Measurements from ENCODE around the gene TEDDM1.
"Not testable (repeated sequence)": the region's sequence is repeated elsewhere in the genome, so short reads cannot be mapped to it uniquely, and the experiment has no call there.

Gene TEDDM1, protein sequence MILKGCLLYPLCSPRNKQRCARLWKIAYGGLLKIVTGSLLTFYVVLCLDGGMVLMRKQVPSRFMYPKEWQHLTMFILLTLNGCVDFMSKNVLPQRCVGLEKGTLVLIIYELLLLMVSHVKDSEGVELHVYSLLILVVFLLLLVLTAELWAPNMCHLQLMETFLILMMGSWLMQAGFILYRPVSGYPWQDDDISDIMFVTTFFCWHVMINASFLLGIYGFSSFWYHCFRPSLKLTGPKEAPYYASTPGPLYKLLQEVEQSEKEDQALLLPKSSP

DNA sequence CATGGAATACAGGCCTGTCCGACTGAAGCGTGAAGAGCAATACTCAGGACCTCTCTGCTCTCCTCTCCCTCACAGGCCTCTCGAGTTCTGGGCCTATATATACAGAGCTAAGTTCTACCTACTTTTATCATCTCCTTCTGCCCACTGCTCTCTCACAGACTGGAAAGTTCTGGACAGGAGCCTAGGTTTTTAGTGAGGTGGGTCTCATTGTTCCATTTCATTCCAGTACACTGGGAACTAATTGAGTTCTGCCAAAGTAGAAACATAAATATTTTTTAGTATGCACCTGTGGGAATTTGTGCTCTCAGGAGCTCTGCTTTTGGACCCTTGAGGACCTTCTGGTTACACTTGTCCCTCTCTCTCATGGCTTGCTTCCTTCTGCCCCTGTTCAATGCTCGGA, at the start of gene TEDDM1:
Gene TEDDM1, minus strand, starts transcription at position 101 of the 400 bp plus-strand sequence. CDS start 182 bp downstream, outside the sequence.
- no peak for DNase-seq

DNA sequence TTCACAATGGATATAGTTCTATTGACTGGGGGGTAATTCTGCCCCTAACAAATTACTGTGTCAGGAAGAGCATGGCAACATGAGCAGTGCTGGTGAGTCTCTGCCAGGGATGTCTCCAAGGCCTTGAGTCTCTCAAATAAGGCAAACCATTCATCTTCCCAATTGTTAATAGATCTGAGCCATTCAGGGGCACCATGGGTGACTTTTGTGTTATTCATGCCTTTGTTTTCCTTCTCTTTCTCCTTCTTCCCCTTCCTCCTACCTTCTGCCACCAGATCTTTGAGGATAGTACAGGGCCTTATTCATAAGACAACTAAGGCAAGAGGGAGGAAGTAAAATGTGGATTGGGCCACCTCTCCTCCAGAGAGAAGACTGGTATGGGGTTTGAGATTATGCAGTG, 49.6 kb upstream of the TEDDM1 start, which contains the start of gene RGSL1:
Gene RGSL1, plus strand, starts transcription at position 60 of the 400 bp plus-strand sequence. Its CDS starts 20 bp downstream, at position 80.
- DNase-seq, result no peak

DNA sequence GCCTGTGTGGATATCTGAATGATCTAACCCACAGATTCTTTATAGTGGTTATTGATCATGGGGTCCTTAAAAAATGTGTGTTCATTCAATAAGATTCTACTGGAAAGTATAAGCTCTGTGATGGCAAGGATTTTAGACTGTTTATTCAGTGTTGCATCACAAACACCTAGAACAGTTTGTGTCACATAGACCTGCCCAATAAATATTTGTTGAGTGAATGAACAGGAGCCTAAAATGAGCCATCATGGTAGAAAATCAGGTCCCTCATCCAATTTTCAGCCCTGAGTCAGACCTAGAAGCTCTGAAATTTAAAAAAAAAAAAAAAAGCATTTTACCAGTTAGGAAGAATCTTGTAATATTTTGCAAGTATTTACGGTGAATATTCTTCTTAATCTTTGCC, 47.2 kb upstream of the TEDDM1 start:
- DNase-seq, result no peak

DNA sequence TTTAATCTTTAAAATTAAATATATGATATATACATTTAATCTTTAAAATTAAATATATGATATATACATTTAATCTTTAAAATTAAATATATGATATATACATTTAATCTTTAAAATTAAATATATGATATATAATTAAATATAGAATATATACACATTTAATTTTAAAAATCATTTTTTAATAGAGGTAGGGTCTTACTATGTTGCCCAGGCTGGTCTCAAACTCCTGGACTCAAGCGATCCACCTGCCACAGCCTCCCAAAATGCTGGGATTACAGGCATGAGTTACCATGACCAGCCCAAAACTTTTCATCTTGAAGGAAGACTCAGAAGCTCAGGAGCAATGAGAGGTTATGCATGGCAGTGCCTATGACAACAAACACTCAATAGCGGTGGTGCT, 46.7 kb upstream of the TEDDM1 start:
- DNase-seq, result not testable (repeated sequence)

DNA sequence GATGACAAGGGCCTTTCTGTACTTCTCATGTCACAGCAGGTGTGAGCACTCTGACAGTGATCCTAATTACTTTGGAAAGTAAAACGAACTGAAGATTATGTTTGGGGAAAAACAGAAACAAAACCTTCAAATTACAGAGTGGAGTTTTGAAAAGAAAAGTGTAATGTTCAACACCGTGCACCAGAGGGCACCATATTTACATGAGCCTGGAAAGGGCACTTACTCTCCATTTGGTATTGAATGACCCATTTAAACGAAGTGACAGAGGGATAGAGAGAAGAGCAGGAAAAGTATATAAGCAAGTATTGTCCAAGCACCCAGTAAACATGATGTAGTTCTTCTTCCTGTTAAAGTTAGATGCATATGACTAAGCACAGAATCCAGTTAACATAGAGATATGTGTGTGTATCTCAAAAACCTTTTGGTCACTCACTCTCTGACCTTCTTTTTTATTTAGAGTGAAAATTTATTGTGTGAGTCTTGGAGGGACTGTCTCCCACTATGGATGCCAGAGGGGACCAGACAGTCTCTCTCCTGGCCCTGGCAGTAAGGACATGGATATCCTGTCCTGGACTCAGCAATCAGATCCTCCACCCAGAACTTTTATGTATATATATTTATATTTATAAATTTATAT, 45.7 kb upstream of the TEDDM1 start:
- DNase-seq, result no peak

DNA sequence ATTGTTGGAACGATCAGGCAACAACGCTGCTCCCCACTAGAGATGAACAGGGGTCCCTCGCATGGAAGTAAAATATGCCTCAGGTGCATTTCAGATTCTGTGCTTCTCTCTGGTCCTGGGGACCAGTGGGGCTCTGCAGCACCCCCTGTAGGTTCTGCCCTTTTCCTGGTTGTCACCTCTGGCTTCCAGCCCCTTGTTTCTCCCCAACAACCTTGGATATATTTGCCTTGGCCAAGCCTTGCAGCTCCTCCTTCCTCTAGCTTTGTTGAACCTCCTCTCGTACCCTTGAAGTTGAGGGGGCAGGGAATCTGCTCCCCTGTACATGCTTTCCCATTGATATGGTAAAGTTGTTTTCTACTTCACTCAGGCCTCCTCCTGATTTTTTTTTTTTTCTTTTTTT, 44.0 kb upstream of the TEDDM1 start:
- DNase-seq, result no peak

DNA sequence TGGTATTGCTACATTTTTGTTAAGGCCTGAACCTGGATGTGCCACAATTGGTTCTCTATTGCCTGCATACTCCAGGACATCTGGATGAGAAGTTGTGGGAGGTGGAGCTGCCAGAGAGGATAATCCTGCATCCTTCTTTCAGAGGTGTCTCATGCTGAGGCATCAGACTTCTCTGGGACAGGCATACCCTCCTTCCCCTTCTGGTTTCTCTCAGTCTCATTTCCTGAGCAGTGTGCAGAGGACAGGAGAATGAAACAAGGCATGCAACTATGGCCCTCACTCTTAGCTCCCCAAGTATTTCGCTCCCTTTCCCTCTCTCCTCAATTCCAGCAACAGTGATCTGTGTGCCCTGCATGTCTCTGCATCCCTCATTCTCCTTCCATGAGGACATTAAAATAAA, 41.9 kb upstream of the TEDDM1 start:
- no peak for DNase-seq

DNA sequence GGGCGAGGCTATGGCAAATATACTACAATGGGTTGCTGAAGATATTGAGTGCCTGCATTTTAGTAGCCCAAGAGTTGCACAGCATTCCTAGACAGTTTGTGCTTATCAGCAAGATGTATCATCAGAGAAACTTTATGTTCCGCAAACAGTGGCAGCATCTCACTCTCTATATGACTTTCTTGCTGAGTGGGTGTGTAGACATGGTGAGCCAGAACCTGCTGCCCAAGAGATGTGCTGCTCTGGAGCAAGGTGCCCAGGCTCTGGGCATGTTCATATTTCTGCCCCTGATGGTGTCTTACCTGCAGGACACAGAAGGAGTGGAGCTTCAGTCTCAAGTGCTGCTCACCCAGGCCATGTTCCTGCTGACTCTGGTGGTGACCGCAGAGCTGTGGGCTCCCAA, 41.3 kb upstream of the TEDDM1 start:
- no peak for DNase-seq

DNA sequence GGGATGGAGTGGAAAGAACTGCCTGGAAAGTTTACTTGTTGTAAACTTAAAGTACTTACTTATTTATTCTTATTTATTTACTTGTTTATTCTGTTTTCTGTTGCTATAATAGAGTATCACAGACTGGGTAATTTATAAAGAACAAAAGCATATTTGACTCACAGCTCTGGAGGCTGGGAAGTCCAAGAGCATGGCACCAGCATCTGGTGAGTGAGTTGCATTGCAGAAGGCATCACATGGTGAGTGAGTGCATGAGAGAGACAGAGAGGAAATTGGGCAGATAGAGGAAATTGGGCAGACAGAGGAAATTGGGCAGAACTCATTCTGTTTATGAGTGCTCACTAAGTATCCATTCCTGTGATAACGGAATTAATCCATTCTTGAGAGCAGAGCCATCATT, 37.9 kb upstream of the TEDDM1 start:
- DNase-seq, result no peak

DNA sequence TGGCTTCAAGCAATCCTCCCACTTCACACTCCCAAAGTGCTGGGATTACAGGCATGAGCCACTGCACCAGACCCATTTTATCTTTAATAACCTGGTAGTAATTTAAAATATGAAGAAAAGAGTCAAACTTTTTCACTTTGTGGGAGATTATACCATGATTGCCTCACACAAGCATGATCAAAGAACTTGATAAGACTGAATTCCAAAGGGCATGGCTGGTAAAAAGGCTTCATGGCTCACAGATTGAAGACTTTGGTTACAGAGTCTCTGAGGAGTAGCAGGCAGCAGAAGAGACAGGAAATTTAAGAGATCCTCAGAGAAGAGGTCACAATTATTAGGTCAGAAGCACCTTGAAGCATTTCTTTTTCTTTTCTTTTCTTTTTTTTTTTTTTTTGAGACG, 33.1 kb upstream of the TEDDM1 start:
- no peak for DNase-seq

DNA sequence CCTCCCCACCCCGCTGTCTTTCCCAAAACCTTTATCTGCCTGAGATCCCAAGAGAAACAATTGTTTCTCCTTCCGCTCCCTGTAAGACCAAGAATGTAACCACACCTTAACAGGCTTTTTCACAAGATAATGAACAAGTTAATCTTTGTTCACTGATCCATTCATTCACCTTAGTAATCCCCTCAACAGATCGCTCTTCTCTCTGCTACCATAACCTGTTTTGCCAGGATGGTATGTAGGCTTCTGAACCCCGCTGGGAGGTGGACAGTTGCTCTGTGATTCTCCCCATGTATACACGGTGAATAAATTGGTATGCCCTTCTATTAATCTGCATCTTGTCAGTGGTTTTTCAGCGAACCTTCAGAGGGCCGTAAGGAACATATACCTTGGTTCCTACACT, 30.8 kb upstream of the TEDDM1 start:
- DNase-seq, result no peak

DNA sequence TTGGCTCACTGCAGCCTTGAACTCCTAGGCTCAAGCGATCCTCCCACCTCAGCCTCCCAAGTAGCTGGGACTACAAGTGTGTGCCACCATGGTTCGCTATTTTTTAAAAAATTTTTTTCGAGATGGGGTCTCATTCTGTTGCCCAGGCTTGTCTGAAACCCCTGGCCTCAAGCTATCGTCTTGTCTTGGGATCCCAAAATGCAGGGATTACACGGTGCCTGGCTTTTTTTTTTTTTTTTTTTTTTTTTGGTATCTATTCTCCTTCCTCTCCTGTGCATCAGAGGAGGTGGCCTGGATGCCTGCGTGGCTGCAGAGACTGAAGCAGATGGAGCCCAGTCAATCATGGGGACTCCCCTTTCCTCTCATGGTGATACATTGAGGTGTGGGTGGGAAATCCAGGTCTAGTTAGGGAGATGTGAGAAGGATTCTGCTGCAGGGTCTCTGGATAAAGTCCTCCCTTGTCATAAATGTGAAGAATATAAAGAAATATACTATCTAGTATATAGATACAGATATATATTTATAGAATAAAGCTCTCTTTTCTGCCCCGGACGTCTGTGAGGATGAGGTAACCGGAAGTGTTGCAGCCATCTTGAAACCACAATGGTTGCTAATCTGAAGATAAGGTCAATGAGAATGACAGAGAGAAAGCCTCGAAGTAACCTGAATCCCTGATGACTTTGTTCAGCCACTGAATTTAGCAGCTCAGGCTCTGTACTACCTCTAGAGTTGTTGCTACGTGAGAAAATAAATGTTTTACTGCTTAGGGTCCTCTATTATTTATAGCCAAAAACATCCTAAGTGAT, 30.0 kb upstream of the TEDDM1 start:
- DNase-seq, result no peak

DNA sequence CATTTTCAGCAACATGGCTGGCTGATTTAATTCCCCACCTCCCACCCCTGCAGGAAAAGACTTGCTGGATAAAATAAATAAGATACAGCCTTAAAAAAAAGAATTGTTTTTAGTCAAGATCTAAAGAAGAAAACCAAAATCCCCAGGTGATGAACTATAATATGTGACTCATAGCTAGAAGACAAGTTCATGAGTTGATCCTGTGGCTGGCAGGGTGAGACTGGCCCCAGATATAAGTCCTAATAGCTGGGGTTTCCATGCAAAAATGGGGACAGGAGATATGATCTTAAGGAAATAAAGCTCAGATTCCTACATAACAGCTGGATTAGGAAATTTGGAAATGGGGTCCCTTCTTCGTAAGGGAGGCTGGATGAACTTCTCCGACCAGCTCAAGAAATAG, 27.6 kb upstream of the TEDDM1 start:
- DNase-seq, result no peak

DNA sequence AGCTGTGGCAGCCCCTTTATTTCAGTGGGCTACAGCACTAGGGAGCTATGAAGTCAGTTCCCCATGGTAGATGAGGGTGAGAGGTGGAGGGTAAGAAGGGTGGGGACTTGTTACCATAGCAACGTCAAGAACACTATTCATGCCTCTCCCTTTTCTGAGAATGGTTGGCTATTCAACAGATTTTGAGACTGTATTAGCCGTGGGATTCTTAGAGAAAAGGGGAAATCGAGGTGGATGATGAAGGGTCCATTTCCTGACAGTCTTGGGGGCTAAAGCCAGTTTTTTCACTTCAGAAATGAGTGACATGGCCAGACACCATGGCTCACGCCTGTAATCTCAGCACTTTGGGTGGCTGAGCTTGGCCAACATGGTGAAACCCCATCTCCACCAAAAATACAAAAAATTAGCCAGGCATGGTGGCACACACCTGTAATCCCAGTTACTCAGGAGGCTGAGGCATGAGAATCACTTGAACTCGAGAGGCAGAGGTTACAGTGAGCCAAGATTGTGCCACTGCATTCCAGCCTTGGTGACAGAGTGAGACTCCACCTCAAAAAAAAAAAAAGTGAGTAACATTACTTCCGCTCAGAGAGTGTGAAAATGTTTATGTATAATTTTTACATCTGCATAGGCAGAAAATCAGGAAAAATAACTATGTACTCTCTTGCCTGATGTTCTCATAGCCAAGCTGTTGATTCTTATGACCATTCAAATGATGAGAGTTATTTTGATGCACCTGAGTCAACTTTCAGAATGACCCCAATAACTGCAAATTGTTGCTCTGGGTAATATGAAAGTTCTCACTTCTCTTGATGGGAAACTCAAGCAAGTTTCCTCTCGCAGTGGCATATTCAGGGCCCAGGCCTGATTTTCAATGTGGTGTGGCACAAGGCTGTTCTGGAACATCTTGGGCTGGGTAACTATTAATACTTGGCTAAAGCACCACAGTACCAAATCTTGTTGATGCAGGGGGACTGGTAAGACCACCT, 26.3 kb upstream of the TEDDM1 start:
- no peak for DNase-seq

DNA sequence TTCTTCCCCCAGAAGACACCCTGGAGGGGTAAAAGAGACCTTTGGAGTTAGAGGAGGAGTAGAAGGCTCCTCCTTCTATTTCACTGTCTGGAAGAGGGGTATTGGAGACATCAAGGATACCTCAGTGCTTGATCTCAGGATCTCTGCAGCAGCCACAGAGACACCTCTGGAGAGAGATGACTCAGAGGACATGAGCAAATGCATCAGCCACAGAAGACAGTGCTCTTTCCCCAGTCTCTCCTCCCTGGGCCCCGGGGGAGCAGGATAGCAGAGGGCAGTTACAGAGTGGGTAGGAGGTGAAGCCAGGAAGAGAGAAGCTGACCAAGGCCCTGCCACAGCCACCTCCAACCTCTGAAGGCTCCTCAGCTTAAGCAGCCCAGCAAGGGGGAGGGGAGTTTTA, 15.3 kb upstream of the TEDDM1 start:
- DNase-seq, result no peak

DNA sequence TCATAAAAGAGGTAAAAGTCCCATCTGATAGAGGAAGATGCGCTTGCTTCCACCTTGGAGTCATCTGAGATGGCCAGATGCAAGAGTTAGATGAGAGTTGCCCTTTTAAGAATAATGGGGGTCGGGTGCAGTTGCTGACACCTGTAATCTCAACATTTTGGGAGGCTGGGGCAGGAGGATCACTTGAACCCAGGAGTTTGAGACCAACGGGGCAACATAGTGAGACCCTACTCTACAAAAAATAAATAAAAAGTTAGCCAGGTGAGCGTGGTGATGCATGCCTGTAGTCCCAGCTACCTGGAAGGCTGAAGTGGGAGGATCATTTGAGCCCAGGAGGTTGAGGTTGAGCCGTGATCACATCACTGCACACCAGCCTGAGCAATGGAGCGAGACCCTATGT, 13.5 kb upstream of the TEDDM1 start:
- DNase-seq, result no peak

DNA sequence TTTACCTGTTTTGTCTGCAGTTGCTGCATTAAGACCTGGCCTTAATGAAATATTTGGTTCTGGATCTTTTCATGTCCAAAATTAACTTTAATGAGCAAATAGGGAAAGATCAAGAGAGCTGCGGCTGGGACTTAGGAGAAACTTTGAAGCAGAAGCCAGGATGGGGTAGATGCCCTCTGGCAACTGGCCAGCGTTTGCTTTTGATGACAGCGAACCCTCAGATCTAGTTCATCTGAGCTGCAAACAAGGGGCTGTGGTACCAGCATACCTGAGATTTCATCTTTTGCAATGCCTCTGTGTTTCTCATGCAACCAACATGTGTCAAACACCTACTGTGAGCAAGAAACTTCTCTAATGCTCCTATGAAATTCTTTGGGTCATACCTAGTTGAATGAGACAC, 13.0 kb upstream of the TEDDM1 start:
- no peak for DNase-seq

DNA sequence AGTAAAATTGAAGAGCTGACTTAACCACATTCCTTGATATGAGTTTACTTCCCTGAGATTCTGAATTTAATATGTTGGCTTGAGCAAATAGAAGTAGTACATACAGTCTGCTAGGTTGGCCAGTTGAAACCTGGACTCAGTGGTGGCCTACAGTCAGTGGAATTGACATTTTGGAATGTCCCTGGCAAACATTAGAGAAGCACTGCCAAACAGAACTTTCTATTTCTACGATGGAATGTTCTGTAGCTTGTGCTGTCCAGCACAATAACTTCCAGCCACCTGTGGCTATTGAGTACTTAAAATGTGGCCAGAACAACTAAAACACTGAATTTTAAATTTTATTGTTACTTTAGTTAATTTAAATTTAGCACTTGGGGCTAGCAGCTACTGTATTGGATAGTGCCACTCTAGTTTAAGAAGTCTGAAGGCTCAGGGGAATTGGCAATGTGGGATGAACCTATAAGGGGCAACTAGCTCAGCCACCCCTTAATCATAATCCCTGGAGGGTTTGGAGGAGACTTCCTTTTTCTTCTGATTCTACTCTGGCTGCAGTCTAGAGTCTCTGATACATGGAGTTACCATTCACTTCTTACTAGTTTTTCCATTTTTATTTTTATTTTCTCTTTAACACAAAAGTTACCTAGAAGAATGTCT, 10.3 kb upstream of the TEDDM1 start:
- DNase-seq, result no peak

DNA sequence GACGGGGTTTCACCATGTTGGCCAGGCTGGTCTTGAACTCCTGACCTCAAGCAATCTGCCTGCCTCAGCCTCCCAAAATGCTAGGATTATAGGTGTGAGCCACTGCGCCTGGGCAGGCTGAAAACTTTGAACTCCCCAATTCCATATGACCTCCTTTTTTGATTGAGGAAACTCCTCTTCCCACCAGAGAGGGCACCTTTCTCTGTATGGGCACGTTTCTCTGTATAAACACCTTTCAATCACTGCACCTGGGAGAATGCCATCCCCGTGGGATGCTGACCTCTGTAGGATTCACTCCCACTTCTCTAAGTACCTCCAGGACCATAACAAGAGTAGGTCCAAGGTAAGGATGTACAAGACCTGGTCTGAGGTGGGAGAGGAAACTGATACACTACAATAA, 9.7 kb upstream of the TEDDM1 start:
- DNase-seq, result no peak

DNA sequence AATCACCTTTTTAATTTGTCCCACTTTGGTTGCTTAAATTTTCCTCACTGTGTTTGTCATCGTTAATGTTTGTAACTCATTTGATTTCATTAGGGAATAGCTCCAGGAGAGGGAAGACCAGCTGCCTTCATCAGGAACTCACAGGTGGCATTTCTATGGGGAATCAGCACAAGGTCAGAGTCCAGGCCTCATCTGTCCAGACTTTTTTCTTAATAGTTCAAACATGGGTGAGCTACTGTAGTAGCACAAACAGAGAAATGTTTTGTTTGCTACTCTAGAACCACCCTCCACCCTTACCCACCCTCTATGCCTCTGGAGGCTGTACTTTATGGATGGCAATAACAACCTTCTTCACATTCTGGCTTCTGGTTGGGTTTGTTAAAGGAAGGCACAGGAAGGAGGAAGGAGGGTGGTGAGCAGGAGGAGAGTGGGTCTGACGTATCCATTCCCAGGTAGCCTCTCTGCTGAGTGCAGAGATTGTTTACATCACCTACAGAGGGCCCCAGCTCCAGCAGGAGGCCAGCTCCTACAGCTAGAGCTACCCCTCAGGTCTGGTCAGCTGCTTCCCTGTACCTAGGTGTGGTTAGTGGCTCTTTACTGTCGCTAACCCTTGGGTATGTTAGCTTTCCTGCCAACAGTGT, 8.1 kb upstream of the TEDDM1 start:
- DNase-seq, result no peak

DNA sequence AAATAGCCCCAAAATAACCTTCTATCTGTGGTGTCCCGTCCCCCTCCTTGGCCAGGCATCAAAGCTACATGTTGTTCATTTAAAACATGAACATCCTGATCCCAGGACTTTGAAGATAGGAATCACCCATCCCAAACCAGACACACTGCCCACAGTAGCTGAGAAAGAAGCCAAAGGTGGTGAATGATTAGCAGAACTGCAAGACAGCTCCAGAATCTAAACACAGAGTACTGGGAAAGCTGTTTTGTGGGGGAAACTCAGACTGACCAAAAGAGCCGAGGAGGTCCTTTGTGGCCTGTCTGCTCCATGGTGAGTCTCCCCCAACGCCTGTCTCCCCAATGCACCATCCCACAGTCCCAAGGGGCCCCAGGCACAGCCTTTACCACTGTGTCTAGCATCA, 7.3 kb upstream of the TEDDM1 start:
- DNase-seq, result no peak

DNA sequence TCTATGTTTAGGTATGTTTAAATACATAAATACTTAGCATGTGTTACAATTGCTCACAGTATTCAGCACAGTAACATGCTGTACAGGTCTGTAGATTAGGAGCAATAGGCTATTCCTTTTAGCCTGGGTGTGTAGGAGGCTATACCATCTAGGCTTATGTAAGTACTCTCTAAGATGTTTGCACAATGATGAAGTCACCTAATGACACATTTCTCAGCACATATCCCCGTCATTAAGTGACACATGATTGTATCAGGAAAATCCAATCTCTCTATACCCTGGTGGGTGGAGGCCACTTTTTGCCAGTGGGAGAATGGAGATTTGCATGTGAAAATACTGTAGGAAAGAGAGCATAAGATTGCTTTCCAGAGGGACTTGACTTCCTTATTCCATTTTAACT, 5.5 kb upstream of the TEDDM1 start:
- no peak for DNase-seq
